Inflammatory macrophage treated with lipopolysaccharide for 4 hours (primary cell): ENCODE measurements around the gene PLA2G6.

Source experiments
- DNase-seq: peaks from one replicate; pipeline ENCODE4 v3.0.0-alpha.2; 2020

Gene PLA2G6

DNA sequence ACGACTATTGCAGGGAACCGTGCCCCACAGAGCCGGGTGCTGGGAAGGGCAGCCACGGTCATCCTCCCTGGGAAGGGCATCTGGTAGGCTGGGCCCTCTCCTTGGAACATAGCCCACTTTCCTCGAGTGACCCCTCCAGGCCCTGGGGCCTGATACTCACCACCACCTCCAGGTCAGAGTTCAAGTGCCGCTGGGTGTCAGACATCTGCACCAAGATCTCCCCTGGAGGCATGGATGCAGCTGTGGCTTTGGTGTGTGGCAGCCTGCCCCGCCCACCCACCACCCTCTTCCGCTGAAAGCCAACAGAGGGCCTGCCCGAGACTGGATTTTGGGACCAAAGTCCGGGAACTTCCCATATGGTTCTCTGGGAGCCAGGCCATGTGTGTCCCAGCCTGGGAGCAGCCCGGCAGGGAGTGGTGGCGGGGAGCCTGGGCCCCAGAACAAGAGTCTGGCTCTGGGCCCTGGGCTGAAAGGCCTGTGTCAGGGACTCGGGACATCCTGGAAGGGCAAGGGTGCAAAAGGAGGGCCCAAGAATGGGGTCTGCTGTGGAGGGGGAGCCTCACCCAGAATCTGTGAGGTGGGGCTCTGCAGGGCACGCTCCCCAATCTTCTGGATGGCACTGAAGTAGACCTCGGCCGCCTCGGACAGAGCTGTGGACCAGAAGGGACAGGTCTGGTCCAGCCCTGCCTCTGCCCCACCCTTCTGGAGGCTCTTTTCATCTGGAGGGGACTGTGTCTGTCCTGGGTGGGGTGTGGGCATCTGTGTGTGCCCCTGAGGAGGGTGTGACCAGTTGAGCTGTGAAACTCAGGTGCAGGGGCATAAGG lies 73.7 kb downstream of the PLA2G6 start:
- DNase-seq: no peak

DNA sequence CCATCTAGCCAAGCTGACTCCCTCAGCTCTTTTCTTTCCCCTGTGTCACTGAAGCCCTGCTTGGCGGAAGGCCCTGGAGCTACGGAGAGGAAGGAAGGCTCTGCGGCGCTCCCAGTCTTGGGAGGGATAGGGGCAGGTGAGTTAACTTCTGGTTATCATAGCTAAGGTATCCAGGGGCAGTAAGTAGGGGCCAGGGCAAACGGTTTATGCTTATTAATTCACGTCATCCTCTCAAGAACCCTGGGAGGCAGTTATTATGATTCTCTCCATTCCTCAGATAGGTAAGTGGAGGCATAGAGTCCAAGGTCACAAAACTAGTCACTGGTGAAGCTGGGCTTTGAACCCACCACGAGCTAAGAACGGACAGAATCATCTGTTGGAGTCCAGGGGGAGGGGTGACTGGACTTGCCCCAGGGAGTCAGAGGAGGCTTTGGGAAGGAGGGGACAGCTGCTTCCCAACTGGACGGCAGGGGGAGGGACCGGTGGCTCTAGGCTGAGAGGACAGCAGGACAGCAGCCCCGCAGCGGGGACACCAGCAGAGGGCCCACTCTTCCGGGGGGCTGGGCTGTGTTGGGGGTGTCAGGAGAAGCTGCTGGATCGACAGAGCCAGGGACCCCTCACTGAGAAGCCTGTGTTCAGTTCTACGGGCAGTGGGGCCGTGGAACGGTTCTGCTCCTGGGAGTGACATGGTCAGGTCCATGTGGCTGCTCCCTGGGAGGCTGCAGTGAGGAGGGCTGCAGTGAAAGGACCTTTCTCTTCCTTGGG lies 74.6 kb downstream of the PLA2G6 start:
- no peak for DNase-seq

DNA sequence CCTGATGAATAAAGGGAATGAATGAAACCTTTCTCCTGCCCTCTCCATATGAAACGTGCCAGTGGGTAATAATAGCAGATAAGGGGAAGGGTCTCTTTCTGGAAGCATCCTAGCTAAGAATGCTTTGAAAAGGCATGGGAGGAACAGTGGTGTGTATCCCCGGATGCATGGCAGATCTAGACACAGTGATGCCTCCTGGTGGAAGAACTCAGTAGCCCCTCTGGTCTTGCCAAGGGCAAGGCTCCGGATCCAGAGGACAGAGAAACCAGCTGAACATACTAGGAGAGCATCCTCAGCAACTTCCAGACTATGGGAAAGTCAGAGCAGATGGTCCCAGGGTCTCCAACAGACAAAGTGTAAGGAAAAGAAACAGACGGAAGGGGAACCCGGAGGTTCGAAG lies 77.5 kb downstream of the PLA2G6 start:
- peak; percentile 32 for DNase-seq

DNA sequence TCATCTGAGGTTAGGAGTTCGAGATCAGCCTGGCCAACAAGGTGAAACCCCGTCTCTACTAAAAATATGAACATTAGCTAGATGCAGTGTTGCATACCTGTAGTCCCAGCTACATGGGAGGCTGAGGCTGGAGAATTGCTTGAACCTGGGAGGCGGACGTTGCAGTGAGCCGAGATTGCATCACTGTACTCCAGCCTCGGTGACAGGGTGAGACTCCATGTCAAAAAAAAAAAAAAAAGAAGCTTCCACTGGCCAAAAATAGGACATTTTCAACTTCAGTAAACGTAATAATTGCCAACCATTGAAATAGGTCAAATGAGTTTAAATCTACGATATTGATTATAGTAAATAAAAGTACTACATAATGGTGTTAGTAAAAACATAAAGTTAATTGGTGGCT lies 78.0 kb downstream of the PLA2G6 start:
- no peak for DNase-seq

DNA sequence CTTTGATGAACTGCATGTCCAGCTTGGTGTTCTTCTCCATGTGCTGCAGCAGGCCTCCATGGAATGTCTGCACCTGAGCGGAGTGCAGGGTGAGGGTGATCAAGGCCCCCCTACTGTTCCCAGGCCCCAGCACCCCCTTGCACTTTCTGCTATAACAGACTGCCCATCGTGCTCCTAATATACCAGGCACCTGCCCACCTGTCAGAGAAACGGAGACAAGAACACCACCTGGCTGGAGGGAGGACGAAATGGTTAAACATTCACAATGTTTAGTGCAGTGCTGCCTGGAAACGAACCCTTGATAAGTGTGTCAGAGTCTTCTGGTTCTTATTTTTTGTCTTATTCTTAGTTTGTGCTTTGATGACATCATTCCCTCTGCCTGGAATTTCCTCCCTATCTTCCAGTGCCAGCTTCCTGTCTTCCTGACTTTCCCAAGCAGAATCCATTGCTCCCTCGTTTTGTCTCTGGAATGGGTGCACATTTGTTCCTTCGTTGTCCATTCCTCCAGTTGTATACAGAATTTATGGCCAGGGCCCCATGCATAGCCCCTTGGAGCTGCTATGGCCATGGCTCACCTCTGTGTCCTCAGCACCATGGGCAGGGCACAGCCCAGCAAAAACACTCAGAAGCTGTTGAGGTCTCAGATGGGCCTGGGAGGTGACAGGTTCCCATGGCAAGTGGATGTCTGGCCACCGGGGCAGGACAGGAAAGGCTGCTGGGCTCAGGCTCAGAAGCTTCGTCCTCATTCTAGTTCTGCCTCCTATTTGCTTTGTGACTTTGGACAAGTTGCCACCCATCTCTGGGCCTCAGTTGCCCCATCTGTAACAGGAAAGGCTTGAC lies 83.0 kb downstream of the PLA2G6 start:
- DNase-seq: no peak

DNA sequence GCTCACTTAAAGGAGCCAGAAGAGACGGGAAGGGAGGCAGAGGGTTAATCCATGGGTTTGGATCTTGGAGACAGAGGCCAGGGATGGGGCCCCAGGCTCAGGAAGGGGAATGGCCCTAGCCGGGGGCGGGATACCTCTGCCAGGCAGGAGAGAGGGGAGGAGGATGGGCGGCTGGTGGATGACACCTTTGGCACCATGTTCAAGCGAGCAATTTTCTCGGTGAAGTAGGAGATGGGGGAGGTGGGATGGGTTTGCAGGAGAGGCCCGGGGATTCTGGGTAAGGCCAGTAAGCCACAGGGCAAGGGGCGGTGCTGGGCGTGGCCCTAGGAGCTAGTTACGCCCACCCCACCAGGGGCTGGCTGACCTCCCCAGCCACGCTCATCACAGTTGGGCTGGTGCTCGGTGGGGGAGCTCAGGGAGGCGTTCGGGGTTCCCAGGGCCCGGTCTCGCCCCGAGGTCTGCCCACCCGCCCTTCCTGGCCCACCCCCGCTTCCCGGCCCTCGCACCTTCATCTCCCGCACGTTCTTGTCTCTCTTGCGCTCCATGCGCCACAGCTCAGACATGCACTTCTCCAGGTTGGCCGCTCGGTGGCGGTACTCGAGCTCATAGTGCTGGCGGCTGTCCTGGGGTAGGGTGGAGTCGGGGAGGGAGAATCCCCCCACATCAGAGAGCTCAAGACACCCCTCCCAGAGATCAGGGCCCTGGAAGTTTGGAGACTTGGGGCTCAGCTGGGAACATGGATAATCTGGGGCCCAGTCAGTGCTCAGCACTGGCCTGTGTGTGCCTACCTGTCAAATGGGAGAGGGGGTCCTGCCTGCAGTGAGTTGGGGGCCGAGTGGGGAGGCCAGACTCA lies 83.8 kb downstream of the PLA2G6 start:
- DNase-seq: no peak

DNA sequence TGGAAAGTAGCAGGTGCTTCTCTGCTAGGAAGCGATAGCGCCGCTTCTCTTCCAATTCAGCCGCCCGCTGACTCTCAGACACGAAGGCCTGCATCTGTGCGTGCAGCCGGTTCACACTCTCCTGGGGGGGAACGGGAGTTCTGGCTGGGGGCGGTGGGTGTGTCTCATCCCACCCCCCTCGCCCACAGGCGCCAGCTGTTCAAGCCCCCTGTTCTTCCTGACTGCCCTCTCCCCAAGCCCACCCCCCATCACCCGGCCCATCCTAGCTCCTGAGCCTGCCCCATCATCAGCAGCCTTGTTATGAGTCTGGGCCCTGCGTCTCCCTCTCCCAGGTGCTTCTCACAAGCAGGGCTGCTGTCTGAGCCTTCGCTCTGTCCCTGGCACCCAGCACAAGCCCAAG lies 84.6 kb downstream of the PLA2G6 start:
- DNase-seq: no peak

DNA sequence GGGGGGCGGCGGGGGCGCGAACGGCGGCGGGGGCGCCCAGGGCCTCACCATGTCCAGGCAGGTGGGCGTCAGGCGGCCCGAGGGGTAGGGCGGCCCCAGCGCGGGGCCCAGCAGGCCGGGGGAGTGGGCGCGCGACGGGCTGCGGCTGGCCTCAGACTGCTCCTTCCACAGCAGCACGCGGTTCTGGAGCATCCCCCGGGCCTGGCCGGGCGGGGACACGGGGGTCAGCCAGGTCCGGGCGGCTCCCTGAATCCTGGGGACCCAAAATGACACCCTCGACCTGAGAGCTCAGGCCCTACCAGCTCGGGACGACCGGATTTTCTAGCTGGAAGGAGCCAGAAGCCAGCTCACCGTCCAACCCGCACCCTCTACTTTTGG lies 92.2 kb downstream of the PLA2G6 start:
- no peak for DNase-seq

DNA sequence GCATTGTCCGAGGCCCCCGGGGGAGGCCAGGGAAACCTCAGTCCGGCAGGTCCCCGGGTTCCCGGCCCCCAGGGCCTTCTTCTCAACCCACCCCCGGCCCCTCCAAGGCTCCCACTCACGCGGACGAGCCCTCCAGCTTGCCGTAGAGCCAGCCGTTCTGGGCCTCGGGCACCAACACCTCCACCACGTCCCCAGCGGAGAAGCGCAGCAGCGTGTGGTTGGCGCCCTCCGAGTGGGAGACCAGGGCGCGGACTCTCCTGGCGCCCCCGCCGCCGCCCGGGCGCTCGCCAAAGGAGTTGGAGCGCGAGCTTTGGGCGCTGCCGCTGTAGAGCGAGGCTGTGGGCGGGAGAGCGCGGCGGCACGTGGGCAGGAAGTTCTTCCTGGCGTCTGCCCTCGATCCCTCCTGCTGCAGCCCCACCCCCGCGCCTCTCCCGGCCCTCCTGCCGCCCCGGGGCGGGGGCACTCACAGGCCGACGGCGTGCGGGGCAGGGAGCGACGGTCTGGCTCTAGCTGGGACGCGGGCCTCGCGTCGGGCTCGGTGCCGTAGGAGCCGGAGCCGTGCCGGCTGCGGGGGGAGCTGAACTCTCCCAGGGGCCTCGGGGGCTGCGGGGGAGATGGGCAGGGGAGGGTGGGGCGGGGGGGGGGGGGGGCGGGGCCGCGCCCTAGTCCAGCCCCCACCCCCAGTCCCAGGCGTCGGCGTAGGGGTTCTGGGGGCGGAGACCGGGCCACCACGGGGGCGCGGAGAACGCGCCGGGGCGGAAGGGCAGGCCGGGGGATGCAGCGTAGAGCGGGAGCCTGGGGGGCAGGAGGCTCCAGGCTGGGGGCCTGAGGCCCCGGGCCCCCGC lies 92.8 kb downstream of the PLA2G6 start:
- DNase-seq: no peak

DNA sequence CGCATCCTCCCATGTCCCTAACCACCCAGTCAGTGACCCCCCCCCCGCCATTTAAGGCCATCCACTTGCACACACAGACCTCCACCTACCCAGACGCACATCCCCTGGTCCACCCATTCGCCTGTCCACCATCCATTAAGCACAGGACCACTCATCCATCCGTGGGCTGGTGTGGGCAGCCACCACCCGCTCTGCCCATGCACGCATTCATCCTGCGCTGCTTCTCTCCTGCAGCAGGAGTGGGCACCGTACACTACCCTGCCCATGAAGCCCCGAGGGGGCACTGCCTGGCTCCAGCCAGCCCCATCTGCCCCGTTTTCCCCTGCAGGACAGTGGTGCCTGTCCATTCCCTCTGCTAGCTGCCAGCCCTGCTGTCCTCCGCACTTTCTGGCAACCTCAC lies 93.8 kb downstream of the PLA2G6 start:
- DNase-seq: no peak

DNA sequence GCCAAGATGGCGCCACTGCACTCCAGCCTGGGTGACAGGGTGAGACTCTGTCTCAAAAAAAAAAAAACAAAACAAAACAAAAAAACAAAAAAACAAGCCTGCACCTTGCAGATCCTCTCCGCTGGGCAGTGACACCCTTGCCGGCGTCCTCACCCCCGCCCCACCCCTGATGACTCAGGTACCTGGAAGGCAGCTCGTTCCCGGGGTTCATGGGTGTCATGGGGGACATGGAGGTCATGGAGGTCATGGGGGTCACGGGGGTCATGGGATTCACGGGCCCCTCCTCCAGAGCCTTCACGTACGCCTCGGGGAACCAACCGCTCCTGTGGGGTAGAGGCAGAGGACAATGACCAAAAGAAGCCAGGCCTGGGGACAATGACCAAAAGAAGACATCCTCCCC lies 94.7 kb downstream of the PLA2G6 start:
- DNase-seq: no peak

DNA sequence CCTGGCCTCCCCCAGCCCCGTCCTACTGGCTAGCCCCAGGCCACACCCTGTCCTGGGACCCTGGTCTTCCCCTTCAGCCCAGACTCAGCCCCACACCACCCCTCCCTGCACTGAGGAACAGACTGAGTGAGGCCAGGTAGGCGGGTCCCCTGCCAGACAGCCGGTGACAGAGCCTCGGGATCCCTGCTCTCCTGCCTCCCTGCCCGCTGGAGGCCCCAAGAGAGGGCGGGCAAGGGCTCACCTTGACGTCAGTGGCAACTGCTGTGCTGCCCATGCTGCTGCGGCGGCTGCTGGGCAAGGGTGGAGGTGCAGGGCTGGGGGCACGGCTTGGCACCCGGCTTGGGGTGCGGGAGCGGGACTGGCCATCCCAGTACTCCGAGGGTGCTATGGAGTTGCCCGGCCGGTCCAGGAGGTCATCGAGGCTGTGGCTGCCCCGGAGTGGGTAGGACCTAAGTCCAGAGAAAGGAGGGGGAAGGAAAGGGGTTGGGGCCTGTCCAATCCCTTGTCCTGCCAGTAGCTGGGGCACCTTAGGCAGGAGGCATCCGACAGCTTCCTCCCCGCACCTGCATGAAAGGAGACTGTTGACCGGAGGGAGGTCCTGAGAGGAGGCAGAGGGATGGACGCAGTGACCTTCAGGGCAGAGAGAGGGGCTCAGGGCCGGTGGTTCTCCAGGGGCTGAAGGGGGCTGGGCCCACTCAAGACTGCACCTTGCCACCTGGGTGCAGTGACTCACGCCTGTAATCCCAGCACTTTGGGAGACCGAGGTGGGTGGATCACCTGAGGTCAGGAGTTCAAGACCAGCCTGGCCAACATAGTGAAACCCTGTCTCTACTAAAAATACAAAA lies 95.4 kb downstream of the PLA2G6 start:
- no peak for DNase-seq

DNA sequence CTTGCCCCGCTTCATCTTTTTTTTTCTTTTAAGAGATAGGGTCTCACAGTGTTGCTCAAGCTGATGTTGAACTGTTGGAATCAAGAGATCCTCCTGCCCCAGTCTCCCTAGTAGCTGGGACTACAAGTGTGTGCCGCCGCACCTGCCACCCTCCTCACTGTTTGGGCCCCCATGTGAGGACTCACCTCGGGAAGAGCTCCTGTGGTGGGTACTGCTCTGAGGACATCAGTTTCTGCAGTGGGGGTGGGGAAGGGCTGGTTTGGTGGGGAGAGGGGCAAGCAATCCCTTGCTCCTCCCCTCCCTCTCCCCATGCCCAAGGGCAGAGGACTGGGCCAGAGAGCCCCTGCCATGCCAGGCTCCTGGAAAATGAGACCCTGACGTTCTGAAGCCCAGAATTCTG lies 96.1 kb downstream of the PLA2G6 start:
- DNase-seq: no peak

DNA sequence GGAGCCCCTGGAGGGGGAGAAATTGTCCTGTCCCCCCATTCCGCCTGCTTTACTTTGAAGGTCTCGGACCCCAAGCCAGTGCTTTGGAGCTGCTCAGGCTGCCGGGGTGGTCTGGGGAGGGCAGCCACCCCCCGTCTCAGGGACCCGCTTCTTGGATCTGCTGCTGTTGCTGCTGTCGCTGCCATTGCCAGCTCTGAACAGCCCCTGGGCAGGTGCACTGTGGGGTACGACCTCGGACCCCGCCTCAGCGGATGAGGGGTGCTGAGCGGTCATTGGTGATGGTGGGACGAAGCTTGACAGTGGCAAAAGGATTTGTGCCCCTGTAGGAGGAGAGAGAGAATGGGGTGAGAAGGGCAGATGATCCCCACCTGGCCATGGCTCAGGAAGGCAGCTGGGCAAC lies 96.6 kb downstream of the PLA2G6 start:
- DNase-seq: no peak

DNA sequence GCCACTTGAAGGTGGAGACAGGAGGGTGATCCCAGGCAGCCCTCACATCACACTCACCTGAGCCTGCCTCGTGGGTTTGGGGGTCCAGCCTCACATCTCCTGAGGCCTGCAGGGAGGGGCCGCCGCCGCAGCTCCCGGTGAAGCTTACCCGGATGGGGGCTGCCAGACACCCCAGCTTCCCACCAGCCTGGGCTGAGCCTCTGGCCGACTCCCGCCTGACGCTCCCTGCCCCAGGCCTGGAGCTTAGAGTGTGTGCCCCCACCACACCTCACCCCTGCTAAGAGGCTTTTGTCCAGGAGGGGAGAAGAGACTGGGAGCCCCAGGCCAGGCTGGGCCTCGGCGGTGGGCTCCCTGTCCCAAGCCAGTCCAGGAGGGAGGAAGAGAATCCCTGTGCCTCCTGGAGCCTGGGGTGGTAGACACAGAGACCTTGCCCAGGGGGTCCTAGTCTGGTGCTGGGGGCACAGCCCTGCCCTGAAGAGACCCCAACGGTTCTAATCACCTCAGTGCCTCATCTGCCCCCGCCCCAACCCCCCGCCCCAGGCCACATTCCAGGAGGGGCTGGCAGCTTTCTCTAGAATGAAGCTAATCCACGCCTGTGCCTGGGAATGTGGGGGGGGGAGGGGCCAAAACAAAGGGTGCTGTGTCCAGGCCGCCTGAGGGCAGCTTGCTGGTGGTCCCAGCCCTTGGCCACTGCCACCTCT lies 97.5 kb downstream of the PLA2G6 start, which contains the start of gene SLC16A8:
SLC16A8 (minus strand) TSS at position 254 of the 701 bp plus-strand sequence. CDS start 1,311 bp downstream, outside the sequence.
- no peak for DNase-seq

DNA sequence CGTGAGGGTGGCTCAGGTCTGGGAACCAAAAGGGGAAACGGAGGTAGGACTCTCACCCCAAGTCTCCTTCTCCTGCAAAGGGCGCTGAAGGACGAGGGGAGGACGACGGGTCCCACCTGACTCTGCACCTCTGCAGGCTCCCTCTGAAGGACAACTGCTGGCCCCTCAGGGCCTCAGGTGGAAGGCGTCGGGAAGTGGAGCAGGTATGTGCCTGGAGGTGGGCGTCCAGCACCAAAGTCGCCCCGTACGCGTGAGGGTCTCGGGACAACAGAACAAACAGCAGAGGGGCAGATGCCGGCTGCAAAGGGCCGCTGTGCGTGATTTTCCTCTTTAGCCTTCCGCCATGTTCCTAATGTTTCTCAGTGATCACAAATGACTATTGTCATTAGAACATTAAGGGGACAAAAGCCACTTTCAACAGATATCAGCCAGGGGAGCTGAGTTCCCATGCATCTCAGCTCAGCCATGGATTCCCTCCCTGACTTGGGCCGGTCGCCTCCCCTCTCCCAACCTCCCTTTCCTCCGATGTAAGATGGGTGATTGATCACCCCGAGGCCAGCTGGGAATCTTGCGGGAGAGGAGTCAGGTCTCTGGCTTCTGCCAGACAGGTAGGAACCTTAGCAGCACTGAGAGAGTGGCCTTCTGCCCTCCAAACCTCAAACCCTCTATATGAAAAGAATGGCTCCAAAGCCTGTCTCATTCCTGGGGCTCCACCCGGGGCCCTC lies 98.5 kb downstream of the PLA2G6 start:
- no peak for DNase-seq

DNA sequence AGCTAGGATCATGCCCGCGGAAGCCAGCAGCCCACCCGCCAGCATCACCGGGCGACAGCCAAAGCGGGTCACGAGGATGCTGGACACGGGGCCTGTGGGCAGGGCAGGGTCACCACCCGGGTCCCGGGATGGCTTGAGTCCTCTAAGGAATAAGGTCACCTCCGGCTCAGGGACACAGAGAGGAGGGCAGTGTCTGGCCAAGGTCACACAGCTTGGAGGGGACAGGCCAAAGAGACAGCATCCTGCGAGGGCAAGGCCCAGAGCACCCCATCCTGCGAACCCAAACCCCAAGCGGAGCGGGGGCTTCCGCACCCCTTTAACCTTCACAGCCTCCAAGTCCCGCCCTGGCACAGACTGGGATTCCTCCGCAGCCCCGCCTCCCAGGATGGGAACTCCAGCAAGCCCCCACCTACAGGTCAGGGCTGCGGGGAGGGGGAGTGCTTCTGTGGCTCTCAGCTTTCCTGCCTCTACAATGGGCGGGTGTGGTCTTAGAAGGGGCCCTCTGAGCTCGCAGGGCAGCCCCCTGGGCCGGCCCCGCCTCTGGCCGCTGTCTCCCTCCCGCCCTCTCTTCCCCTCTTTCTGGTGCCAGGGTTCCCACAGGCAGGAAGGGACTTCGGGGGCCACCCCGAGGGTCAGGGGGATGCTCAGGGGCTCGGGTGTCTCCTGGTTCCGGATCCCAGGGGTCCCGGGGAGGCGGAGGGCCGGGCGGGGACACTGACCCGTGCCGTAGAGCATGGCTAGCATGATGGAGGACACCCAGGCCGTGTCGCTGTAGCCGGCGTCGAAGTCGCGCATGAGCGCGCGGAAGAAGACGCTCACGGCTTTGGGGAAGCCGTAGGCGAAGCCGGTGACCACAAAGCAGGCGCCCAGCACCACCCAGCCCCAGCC lies 99.4 kb downstream of the PLA2G6 start:
- DNase-seq: peak; percentile 19

DNA sequence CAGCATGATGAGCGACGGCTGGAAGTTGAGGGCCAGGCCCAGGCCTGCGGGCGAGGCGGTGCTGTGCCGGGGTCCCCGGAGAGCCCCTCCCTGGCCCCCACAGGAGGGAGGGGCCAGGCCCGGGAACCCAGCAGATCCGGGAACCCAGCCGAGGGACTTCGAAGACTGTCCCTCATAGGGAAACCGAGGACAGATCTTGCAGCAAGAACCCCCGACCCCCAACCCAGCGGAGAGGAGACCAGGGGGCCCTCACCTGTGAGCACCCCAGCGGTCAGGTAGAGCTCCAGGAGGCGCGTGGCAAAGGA lies 100.0 kb downstream of the PLA2G6 start:
- no peak for DNase-seq
